Memory B cell (primary cell): Measurements from ENCODE around the gene RAB4B.
"Not testable (repeated sequence)": the region's sequence is repeated elsewhere in the genome, so short reads cannot be mapped to it uniquely, and the experiment has no call there.

Source experiments
- ATAC-seq: fragments of 150-1000 bp; cut with Tn5 transposase; 2 replicates; pipeline ENCODE4 v1.10.0; 2021; ENCODE audit warnings: low read depth, mild to moderate bottlenecking, moderate library complexity
- DNase-seq, 2 donors: peaks; one replicate each; pipeline ENCODE4 v3.0.0; 2022; ENCODE audit warnings: low spot score in 2 of 2
- H3K27ac Mint-ChIP-seq: one replicate; pipeline ENCODE4 v1.8.0; 2022; ENCODE audit warnings: mild to moderate bottlenecking, moderate library complexity, mixed read lengths
- H3K27me3 Mint-ChIP-seq: one replicate; pipeline ENCODE4 v1.8.0; 2022; ENCODE audit warnings: mixed read lengths
- H3K36me3 Mint-ChIP-seq: one replicate; pipeline ENCODE4 v1.8.0; 2022; ENCODE audit warnings: mild to moderate bottlenecking, mixed read lengths
- H3K4me1 Mint-ChIP-seq: one replicate; pipeline ENCODE4 v1.8.0; 2022; ENCODE audit warnings: mixed read lengths
- H3K4me3 Mint-ChIP-seq: one replicate; pipeline ENCODE4 v1.8.0; 2022; ENCODE audit warnings: mild to moderate bottlenecking, moderate library complexity, mixed read lengths
- H3K9me3 Mint-ChIP-seq: one replicate; pipeline ENCODE4 v1.8.0; 2022; ENCODE audit warnings: mixed read lengths

Gene RAB4B

DNA sequence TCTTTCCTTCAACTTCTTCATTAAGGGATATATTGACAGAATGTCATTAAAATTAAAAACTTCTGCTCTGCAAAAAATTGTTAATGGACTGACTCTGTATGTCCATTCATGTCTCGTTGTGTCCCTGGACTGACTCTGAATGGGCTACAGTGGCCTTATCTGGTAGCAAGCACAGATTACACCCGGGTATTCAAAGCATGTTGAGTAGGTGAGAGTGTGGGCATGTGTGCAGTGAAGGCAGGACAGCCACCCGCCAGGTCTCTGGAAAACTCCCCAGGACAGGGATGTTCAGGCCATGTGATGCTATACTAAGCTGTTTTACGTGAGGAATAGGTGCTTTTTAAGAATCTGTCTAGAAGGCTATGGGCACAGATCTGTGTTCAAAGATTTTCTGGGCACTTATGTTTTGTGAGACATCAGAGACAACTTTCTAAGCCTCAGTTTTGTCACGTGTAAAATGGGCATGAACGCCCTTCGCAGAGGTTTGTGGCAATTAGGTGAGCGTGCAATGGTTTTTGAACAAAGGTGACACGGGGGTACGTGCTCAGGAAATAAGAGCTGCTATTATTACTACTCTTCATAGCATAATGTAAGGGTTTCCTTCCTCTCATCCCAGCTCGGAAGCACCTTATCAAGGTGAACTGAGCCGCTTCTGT is 65.1 kb downstream of the RAB4B start:
- not testable (repeated sequence) for H3K36me3 Mint-ChIP-seq, H3K9me3 Mint-ChIP-seq, DNase-seq
- H3K27ac Mint-ChIP-seq, result peak overlapping the region; percentile 82
- peaks cover 15% of the 10 kb centered on the region for H3K27me3 Mint-ChIP-seq
- ATAC-seq, result peak; percentile 1
- H3K4me1 Mint-ChIP-seq, result peaks cover 11% of the 10 kb centered on the region
- H3K4me3 Mint-ChIP-seq, result peak overlapping the region; percentile 88

DNA sequence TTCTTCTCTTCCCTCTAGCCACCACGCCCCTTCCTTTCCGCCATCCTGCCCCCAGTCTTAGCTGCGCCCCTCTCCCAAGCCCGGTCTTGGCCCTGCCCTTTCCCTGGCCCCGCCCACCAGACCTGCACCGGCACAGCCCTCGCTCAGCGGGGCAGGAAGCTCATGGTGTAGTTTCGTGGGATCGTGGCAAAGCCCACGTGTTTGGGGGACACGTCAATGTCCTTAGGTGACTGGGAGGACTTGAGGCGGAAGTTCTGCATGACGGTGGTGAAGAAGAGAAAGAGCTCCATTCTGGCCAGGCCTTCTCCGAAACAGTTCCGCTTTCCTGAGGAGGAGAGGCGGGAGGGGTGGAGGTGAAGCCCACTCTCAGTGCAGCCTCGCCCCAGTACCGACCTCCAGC is 65.6 kb downstream of the RAB4B start:
- Mint-ChIP-seq H3K27ac (peak overlapping the region; percentile 82), H3K4me3 (peak overlapping the region; percentile 88), H3K27me3 (peaks cover 15% of the 10 kb centered on the region), H3K4me1 (peaks cover 11% of the 10 kb centered on the region)
- H3K9me3 Mint-ChIP-seq, H3K36me3 Mint-ChIP-seq: not testable (repeated sequence)
- peak; percentile 93 for ATAC-seq
- peak in 1 of 2 donors; percentile 28 for DNase-seq
